ENCODE measurements around the gene HOXA7. TPM values are rescaled to one million over a fixed set of nuclear protein-coding genes. Genes with fewer than 3 reads are reported as not detected.

Gene HOXA7
- total RNA-seq, 6 experiments from 2014 or later: 6.2 to 8.2 (median 6.8) TPM

GRCh38 chr7:27194686-27195379 lies 38.4 kb upstream of the HOXA7 start:
- H3K36me3 Mint-ChIP-seq (ENCODE audit: low read depth): peaks cover 56% of the 10 kb centered on the region
- peaks cover 2% of the 10 kb centered on the region for H3K27me3 Mint-ChIP-seq (ENCODE audit: insufficient read depth)
- H3K27ac Mint-ChIP-seq: peak overlapping the region; percentile 96
- no peak for TF ChIP-seq CTCF (IDR thresholded peaks at IDR 0.05)
- no peaks in the 10 kb centered on the region for H3K9me3 Mint-ChIP-seq
- DNase-seq: no peak
- peaks cover 57% of the 10 kb centered on the region for H3K4me1 Mint-ChIP-seq (ENCODE audit: low read depth)
- peak overlapping the region; percentile 93 for H3K4me3 Mint-ChIP-seq

- peak overlapping the region; percentile 93 for H3K4me3 Mint-ChIP-seq
- TF ChIP-seq CTCF (IDR thresholded peaks at IDR 0.05): peak; percentile 20; the same call in 1 of the 2 replicates
- no peak for DNase-seq
- H3K4me1 Mint-ChIP-seq (ENCODE audit: low read depth): peaks cover 65% of the 10 kb centered on the region
- H3K9me3 Mint-ChIP-seq: no peaks in the 10 kb centered on the region
- peak overlapping the region; percentile 96 for H3K27ac Mint-ChIP-seq
- peaks cover 55% of the 10 kb centered on the region for H3K36me3 Mint-ChIP-seq (ENCODE audit: low read depth)
- peaks cover 2% of the 10 kb centered on the region for H3K27me3 Mint-ChIP-seq (ENCODE audit: insufficient read depth)
Measured at GRCh38 chr7:27194002-27194352, 37.5 kb upstream of the HOXA7 start.

- Mint-ChIP-seq H3K27me3 (ENCODE audit: insufficient read depth) (peaks cover 2% of the 10 kb centered on the region), H3K27ac (peak overlapping the region; percentile 96), H3K4me3 (peak overlapping the region; percentile 93), H3K4me1 (ENCODE audit: low read depth) (peaks cover 70% of the 10 kb centered on the region), H3K9me3 (no peaks in the 10 kb centered on the region), H3K36me3 (ENCODE audit: low read depth) (peaks cover 54% of the 10 kb centered on the region)
- no peak for DNase-seq
- TF ChIP-seq CTCF (IDR thresholded peaks at IDR 0.05): no peak
Measured at GRCh38 chr7:27193335-27194001, 37.0 kb upstream of the HOXA7 start.

- Mint-ChIP-seq H3K36me3 (ENCODE audit: low read depth) (peaks cover 54% of the 10 kb centered on the region), H3K4me3 (peak overlapping the region; percentile 93), H3K27ac (peak overlapping the region; percentile 97), H3K4me1 (ENCODE audit: low read depth) (peaks cover 78% of the 10 kb centered on the region), H3K27me3 (ENCODE audit: insufficient read depth) (peaks cover 3% of the 10 kb centered on the region), H3K9me3 (no peaks in the 10 kb centered on the region)
- TF ChIP-seq CTCF (IDR thresholded peaks at IDR 0.05): no peak
- DNase-seq: peak; percentile 73
Measured at GRCh38 chr7:27192546-27193334, 36.3 kb upstream of the HOXA7 start.

GRCh38 chr7:27191833-27192545 lies 35.5 kb upstream of the HOXA7 start:
- TF ChIP-seq CTCF (IDR thresholded peaks at IDR 0.05): no peak
- Mint-ChIP-seq H3K27me3 (ENCODE audit: insufficient read depth) (peaks cover 3% of the 10 kb centered on the region), H3K9me3 (no peaks in the 10 kb centered on the region), H3K4me3 (peak overlapping the region; percentile 93), H3K27ac (peak overlapping the region; percentile 97), H3K4me1 (ENCODE audit: low read depth) (peaks cover 85% of the 10 kb centered on the region), H3K36me3 (ENCODE audit: low read depth) (peaks cover 46% of the 10 kb centered on the region)
- no peak for DNase-seq

All from HFFc6 (cell line).